Measurements from ENCODE around the gene HUS1.

DNA sequence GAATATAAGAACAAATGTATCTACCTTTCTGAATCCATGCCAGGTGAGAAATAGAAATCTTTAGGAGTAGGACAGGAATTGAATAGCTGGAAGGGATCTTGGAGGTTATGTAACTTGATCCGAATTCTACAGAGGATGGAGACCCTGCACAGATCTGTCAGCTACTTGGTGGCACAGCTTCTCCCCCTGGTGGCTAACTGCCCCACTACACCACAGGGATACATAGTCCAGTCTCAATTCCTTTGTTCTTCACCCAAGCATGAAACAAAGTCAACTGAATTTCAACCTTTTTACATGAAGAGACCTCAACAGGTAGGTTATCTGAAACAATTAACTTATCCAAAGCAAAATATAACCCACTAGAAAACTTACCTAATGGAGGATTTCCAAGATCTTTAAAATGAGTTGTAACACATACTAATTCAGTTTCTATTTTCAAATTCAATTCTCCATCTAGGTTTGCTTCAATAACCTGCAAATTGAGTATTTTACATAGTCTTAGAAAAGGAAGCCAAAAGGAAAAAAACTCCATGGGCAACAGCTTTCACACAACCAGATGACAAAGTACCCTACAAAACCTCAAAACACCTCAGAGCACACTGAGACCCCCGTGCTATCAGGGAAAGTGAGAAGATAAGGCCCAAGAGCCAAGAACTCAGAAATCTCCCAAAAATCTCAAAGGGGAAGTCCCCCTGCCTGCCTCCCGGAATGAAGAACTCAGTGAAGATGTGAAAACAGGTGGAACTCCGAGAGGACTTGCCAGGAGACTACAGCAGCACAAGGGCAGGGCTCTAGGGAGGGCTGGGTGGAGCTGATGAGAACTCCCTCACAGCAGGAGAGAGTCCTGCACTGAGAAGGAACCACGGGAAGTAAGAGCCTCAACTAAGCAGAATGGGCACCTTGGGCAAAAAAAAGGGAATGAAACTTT is 10.3 kb downstream of the HUS1 start:
- no peak for TF ChIP-seq POLR2A (IDR thresholded peaks at IDR 0.05; ENCODE audit: low read depth)
- TF ChIP-seq, protein P1, sequence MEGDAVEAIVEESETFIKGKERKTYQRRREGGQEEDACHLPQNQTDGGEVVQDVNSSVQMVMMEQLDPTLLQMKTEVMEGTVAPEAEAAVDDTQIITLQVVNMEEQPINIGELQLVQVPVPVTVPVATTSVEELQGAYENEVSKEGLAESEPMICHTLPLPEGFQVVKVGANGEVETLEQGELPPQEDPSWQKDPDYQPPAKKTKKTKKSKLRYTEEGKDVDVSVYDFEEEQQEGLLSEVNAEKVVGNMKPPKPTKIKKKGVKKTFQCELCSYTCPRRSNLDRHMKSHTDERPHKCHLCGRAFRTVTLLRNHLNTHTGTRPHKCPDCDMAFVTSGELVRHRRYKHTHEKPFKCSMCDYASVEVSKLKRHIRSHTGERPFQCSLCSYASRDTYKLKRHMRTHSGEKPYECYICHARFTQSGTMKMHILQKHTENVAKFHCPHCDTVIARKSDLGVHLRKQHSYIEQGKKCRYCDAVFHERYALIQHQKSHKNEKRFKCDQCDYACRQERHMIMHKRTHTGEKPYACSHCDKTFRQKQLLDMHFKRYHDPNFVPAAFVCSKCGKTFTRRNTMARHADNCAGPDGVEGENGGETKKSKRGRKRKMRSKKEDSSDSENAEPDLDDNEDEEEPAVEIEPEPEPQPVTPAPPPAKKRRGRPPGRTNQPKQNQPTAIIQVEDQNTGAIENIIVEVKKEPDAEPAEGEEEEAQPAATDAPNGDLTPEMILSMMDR (IDR thresholded peaks at IDR 0.05), result peak; percentile 54 to 80 (median 54)

Measured in esophagus muscularis mucosa (tissue), 3 donors.